HG03045 (cell line): ENCODE results near the gene TOM1L1.

Experiments used
- ATAC-seq: cut with Tn5 transposase; IDR thresholded peaks from one replicate; pipeline ENCODE4 v1.9.1; 2021; ENCODE audit warnings: mild to moderate bottlenecking, moderate library complexity; ENCODE audit not compliant: unreplicated experiment

TOM1L1 gene

DNA sequence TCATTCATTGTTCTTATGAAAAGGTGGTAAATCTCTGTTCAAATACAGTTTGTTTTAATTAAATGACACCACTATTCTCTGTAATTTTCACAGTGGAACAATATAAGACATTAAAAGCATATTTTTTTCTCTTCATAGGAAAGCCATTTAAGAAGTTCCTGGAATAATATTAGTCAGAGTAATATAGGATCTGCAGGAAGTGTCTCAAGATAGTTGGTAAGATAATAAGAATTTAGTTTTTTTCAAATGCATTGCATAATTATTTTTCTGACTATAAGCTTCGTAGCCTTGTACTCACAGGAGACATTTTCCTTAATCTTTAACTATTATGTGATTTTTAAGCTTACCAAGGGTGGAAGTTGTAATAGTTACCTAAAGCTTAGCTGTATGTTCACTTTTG lies 84.8 kb downstream of the TOM1L1 start:
- ATAC-seq = no peak

DNA sequence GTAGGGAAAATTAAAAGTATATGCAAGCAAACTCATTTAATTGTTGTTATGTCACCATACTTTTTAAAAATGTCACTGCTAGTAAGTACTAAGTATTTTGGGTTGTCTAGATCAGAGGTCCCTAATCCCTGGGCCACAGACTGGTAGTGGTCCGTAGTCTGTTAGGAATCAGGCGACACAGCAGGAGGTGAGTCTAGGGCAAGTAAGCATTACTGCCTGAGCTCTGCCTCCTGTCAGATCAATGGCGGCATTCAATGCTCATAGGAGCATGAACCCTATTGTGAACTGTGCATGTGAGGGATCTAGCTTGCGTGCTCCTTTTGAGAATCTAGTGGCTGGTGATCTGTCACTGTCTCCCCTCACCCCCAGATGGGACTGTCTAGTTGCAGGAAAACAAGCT lies 89.5 kb downstream of the TOM1L1 start:
- ATAC-seq = no peak

DNA sequence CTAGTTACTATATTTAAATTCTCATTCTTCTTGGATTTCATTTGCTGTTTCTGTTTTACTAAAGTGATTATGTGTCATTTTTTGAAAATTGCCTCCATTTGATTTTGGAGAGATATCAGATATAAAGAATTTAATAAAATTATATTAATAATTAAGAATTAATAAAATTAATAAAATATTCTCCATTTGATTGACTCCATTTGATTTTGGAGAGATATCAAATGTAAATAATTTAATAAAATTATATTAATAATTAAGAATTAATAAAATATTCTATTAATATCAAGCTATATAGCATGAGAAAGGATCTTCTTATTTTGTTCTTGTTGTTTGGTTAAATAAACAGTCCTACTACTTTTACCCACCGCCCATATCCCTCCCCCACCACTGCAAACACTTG lies 90.9 kb downstream of the TOM1L1 start:
- ATAC-seq = no peak

DNA sequence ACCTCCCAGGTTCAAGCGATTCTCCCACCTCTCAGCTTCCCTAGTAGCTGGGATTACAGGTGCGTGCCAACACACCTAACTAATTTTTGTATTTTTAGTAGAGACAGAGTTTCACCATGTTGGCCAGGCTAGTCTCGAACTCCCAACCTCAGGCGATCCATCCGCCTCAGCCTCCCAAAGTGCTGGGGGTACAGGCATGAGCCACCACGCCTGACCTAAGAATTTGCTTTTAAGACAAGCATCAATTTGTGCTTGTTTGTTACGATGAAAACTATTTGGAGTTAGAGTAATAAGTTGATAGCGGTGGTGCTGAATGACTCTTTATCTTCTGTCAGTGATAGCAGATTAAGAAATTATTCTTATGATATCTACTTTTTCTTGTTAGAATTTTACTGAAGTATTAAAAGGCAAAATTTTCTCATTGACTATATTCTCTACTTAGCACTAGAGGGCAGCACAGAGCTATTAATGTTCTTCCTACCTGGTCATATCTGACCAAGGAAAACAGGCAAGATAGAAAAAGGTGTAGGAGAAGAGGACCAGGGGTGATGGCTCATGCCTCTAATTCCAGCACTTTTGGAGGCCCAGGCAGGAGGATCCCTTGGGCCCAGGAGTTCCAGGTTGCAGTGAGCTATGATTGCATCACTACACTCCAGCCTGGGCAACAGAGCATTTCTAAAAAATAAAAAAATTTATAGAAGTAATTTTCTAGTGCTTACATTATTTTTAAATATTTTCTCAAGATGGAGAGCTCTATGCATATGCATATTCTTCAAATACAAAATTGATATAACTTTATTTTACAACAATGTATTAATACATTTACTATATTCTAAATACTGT lies 92.4 kb downstream of the TOM1L1 start:
- no peak for ATAC-seq

DNA sequence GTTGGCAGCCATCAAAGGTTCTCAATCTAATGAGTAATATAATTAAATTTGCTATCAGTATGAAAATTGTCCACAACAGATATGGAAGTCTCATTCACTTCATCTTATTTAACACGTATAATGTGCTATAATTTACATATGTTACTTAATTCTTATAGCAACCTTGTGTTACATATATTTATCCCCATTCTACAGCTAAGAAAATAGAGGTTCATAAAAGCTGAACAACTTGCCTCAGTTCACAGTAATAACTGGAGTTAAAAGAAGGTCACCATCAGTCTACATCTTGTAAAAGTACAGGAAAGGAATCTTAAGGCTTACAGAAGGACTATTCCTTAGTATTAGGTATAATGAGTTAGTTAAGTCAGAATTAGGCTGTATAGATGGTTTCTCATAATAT lies 95.8 kb downstream of the TOM1L1 start:
- ATAC-seq = no peak

DNA sequence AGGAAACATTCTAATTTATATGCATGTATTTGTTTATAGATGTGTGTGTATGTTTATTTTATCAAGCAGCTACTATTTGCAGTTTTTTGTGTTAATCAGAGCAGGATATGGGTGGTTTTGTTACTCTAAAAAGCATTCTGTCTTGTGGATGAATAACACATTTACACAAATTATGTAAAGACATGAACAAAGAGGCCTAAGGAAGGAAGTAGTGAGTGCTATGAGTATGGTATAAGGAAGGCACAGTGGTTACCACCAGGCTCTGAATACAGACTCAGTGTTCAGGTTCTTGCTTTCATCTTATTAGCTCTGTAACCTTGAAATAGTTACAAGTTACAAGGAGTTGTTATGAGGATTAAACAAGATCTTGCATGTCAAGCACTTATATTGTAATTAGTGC lies 101.8 kb downstream of the TOM1L1 start:
- no peak for ATAC-seq

DNA sequence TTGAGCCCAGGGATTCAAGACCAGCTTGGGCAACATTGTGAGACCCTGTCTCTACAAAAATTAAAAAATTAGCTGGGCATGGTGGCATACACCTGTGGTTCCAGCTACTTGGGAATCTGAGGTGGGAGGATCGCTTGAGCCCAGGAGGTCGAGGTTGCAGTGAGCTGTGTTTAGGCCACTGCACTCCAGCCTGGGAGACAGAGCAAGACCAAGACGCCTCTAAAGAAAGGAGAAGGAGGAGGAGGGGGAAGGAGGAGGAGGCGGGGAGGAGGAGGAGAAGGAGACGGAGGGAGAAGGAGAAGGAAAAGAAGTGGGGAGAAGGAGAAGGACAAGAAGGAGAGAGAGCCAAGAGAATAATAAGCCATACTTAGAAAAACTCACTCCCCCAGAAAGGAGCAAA lies 103.8 kb downstream of the TOM1L1 start:
- no peak for ATAC-seq

DNA sequence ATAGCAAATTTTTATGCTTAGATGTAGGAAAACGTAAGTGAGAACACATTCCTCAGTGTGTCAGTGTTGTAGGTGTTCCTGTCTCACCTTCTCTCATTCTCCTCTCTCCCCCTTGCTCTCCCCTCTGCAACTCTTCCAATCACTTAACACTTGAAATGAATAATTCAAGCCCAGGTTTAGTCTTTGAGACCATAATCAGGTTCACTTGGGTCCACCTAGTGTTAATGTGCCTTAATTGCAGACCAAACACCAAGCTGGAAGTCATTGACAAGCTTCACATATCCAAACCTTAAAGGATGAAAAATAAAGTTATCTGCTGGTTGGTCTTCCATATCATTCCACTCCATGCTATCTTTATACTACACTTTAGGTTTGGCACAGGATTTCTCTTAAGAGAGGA lies 104.9 kb downstream of the TOM1L1 start:
- ATAC-seq = no peak
